Activated T-cell treated with anti-CD3 and anti-CD28 coated beads, Interleukin-2, amount 50 U/mL, for 72 hours (primary cell): ENCODE results near the gene CHD6. TPM values are rescaled to one million over a fixed set of nuclear protein-coding genes. Genes with fewer than 3 reads are reported as not detected.

Source experiments
- ATAC-seq, 2 donors: fragments of 150-1000 bp; cut with Tn5 transposase; replicated peaks in 1 of 2; 2 replicates each; pipeline ENCODE4 v1.10.0; 2021; ENCODE audit warnings: moderate library complexity in 2 of 2, mild to moderate bottlenecking in 1 of 2
- DNase-seq, 2 donors: peaks; one replicate each; pipeline ENCODE4 v3.0.0; 2021 to 2022; ENCODE audit warnings: mixed read lengths in 1 of 2
- H3K27ac Mint-ChIP-seq: one replicate; pipeline ENCODE4 v1.8.0; 2022; ENCODE audit warnings: mild to moderate bottlenecking, moderate library complexity, mixed read lengths
- H3K27me3 Mint-ChIP-seq: one replicate; pipeline ENCODE4 v1.8.0; 2022; ENCODE audit warnings: low read depth, mixed read lengths
- H3K36me3 Mint-ChIP-seq, 2 donors: one replicate each; pipeline ENCODE4 v1.8.0; 2022; ENCODE audit warnings: mixed read lengths in 2 of 2, mild to moderate bottlenecking in 1 of 2; ENCODE audit not compliant: insufficient read depth in 2 of 2
- H3K4me1 Mint-ChIP-seq: one replicate; pipeline ENCODE4 v1.8.0; 2022; ENCODE audit warnings: low read depth, mixed read lengths
- H3K4me3 Mint-ChIP-seq, 2 donors: one replicate each; pipeline ENCODE4 v1.8.0; 2022; ENCODE audit warnings: mild to moderate bottlenecking in 2 of 2, mixed read lengths in 2 of 2, moderate library complexity in 2 of 2
- H3K9me3 Mint-ChIP-seq, 2 donors: one replicate each; pipeline ENCODE4 v1.8.0; 2022; ENCODE audit warnings: mixed read lengths in 2 of 2
- total RNA-seq, 2 donors: library from RNA; stranded (reverse); gene quantifications; one replicate each; pipeline ENCODE4 v1.2.3, GENCODE V29; 2022

Gene CHD6
- total RNA-seq: 10 to 100 TPM; 35.8 to 37.7 TPM

GRCh38 chr20:41617902-41618806 is at the start of gene CHD6:
TSS of gene CHD6 (minus strand) at chr20:41618377. CDS start at chr20:41551337, 67,040 bp downstream.
- peak; percentile 99 to 100 for DNase-seq
- Mint-ChIP-seq H3K36me3 (peaks cover 0 to 4% of the 10 kb centered on the region in 2 donors), H3K9me3 (no peaks in the 10 kb centered on the region), H3K27me3 (no peaks in the 10 kb centered on the region), H3K4me3 (peak within 1 kb of the TSS; percentile 89 to 96), H3K27ac (peak within 1 kb of the TSS; percentile 70), H3K4me1 (peaks cover 48% of the 10 kb centered on the region)
- peak; percentile 97 for ATAC-seq

- H3K27ac Mint-ChIP-seq: no peak overlapping the region
- no peak for ATAC-seq
- DNase-seq: no peak
- H3K9me3 Mint-ChIP-seq: no peaks in the 10 kb centered on the region
- H3K27me3 Mint-ChIP-seq: peaks cover 32% of the 10 kb centered on the region
- peaks cover 0 to 3% of the 10 kb centered on the region in 2 donors for H3K36me3 Mint-ChIP-seq
- H3K4me3 Mint-ChIP-seq: peak overlapping the region; percentile 22 to 46
- no peaks in the 10 kb centered on the region for H3K4me1 Mint-ChIP-seq
Observed at GRCh38 chr20:41664584-41664983, 46.4 kb upstream of the CHD6 start.

- ATAC-seq: no peak
- Mint-ChIP-seq H3K4me3 (no peak overlapping the region), H3K36me3 (peaks cover 0 to 3% of the 10 kb centered on the region in 2 donors), H3K4me1 (no peaks in the 10 kb centered on the region), H3K27ac (no peak overlapping the region), H3K9me3 (peaks cover 0 to 1% of the 10 kb centered on the region in 2 donors), H3K27me3 (peaks cover 35% of the 10 kb centered on the region)
- no peak for DNase-seq
Observed at GRCh38 chr20:41657655-41658054, 39.5 kb upstream of the CHD6 start.

- Mint-ChIP-seq H3K4me3 (no peak overlapping the region), H3K4me1 (no peaks in the 10 kb centered on the region), H3K27me3 (peaks cover 25% of the 10 kb centered on the region), H3K36me3 (peaks cover 0 to 3% of the 10 kb centered on the region in 2 donors), H3K27ac (no peak overlapping the region), H3K9me3 (peaks cover 0 to 1% of the 10 kb centered on the region in 2 donors)
- ATAC-seq (no peak), DNase-seq (no peak)
Observed at GRCh38 chr20:41655962-41656618, 37.9 kb upstream of the CHD6 start.

- ATAC-seq: no peak
- Mint-ChIP-seq H3K9me3 (peaks cover 0 to 1% of the 10 kb centered on the region in 2 donors), H3K27me3 (peaks cover 18% of the 10 kb centered on the region), H3K27ac (no peak overlapping the region), H3K4me3 (no peak overlapping the region), H3K4me1 (no peaks in the 10 kb centered on the region), H3K36me3 (no peaks in the 10 kb centered on the region)
- DNase-seq: no peak
Observed at GRCh38 chr20:41654884-41655283, 36.7 kb upstream of the CHD6 start.

GRCh38 chr20:41654292-41654691 is 36.1 kb upstream of the CHD6 start:
- Mint-ChIP-seq H3K9me3 (peaks cover 0 to 1% of the 10 kb centered on the region in 2 donors), H3K4me3 (no peak overlapping the region), H3K27ac (no peak overlapping the region), H3K27me3 (peaks cover 18% of the 10 kb centered on the region), H3K36me3 (no peaks in the 10 kb centered on the region), H3K4me1 (no peaks in the 10 kb centered on the region)
- DNase-seq (no peak), ATAC-seq (no peak)

- DNase-seq (no peak), ATAC-seq (no peak)
- no peaks in the 10 kb centered on the region for H3K4me1 Mint-ChIP-seq
- no peak overlapping the region for H3K4me3 Mint-ChIP-seq
- no peak overlapping the region for H3K27ac Mint-ChIP-seq
- H3K9me3 Mint-ChIP-seq: no peaks in the 10 kb centered on the region
- H3K36me3 Mint-ChIP-seq: no peaks in the 10 kb centered on the region
- peaks cover 4% of the 10 kb centered on the region for H3K27me3 Mint-ChIP-seq
Observed at GRCh38 chr20:41650231-41650948, 32.2 kb upstream of the CHD6 start.

- Mint-ChIP-seq H3K4me1 (no peaks in the 10 kb centered on the region), H3K9me3 (no peaks in the 10 kb centered on the region), H3K4me3 (no peak overlapping the region), H3K36me3 (no peaks in the 10 kb centered on the region), H3K27ac (no peak overlapping the region), H3K27me3 (peaks cover 4% of the 10 kb centered on the region)
- no peak for DNase-seq
- ATAC-seq: no peak
Observed at GRCh38 chr20:41649489-41649888, 31.3 kb upstream of the CHD6 start.

GRCh38 chr20:41645372-41645771 is 27.2 kb upstream of the CHD6 start:
- Mint-ChIP-seq H3K36me3 (no peaks in the 10 kb centered on the region), H3K27me3 (peaks cover 4% of the 10 kb centered on the region), H3K27ac (no peak overlapping the region), H3K9me3 (no peaks in the 10 kb centered on the region), H3K4me1 (no peaks in the 10 kb centered on the region), H3K4me3 (no peak overlapping the region)
- ATAC-seq: no peak
- DNase-seq: no peak

GRCh38 chr20:41643504-41643938 is 25.3 kb upstream of the CHD6 start:
- no peaks in the 10 kb centered on the region for H3K9me3 Mint-ChIP-seq
- no peak overlapping the region for H3K27ac Mint-ChIP-seq
- ATAC-seq: no peak
- no peak for DNase-seq
- no peaks in the 10 kb centered on the region for H3K4me1 Mint-ChIP-seq
- H3K36me3 Mint-ChIP-seq: no peaks in the 10 kb centered on the region
- H3K4me3 Mint-ChIP-seq: no peak overlapping the region
- peaks cover 18% of the 10 kb centered on the region for H3K27me3 Mint-ChIP-seq

- no peak overlapping the region for H3K27ac Mint-ChIP-seq
- ATAC-seq: no peak
- DNase-seq: no peak
- H3K4me3 Mint-ChIP-seq: no peak overlapping the region
- no peaks in the 10 kb centered on the region for H3K9me3 Mint-ChIP-seq
- no peaks in the 10 kb centered on the region for H3K4me1 Mint-ChIP-seq
- H3K27me3 Mint-ChIP-seq: peaks cover 16% of the 10 kb centered on the region
- no peaks in the 10 kb centered on the region for H3K36me3 Mint-ChIP-seq
Observed at GRCh38 chr20:41639630-41640029, 21.5 kb upstream of the CHD6 start.

GRCh38 chr20:41638456-41638855 is 20.3 kb upstream of the CHD6 start:
- no peak overlapping the region for H3K4me3 Mint-ChIP-seq
- DNase-seq (no peak), ATAC-seq (no peak)
- H3K27ac Mint-ChIP-seq: no peak overlapping the region
- peaks cover 16% of the 10 kb centered on the region for H3K27me3 Mint-ChIP-seq
- no peaks in the 10 kb centered on the region for H3K4me1 Mint-ChIP-seq
- H3K36me3 Mint-ChIP-seq: no peaks in the 10 kb centered on the region
- no peaks in the 10 kb centered on the region for H3K9me3 Mint-ChIP-seq

GRCh38 chr20:41635158-41635557 is 17.0 kb upstream of the CHD6 start:
- H3K27me3 Mint-ChIP-seq: peaks cover 16% of the 10 kb centered on the region
- no peaks in the 10 kb centered on the region for H3K9me3 Mint-ChIP-seq
- no peak overlapping the region for H3K4me3 Mint-ChIP-seq
- no peaks in the 10 kb centered on the region for H3K36me3 Mint-ChIP-seq
- peaks cover 7% of the 10 kb centered on the region for H3K4me1 Mint-ChIP-seq
- no peak overlapping the region for H3K27ac Mint-ChIP-seq
- DNase-seq (no peak), ATAC-seq (no peak)
